HepG2 (cell line): ENCODE results near the gene CAPN13. TPM values are rescaled to one million over a fixed set of nuclear protein-coding genes. Genes with fewer than 3 reads are reported as not detected.

Experiments used
- ATAC-seq: fragments of 200-7000 bp; cut with Tn5 transposase; 3 replicates; pipeline ENCODE4 v1.9.1; 2020; ENCODE audit warnings: mild to moderate bottlenecking, moderate library complexity
- BruUV-seq: library from RNA; stranded (reverse); fragments of 400-500 nt; replicated peaks from 2 replicates; lab custom pipeline; 2021; lab: Mats Ljungman, UMichigan
- CTCF ChIA-PET: fragments of 300-600 bp; formaldehyde crosslinking; extraction: SDS; loops from one replicate; lab custom pipeline; 2021; ENCODE audit warnings: low total read pairs, inconsistent platforms, low intra/inter-chr PET ratio; lab: Yijun Ruan, JAX
- POLR2A ChIA-PET: fragments of 350-600 bp; sonication (Branson Sonifier 250); formaldehyde crosslinking; loops from one replicate; lab custom pipeline; 2020; ENCODE audit warnings: antibody characterized with exemption, inconsistent platforms; lab: Yijun Ruan, JAX
- DNase-seq: peaks from one replicate; pipeline ENCODE4 v3.0.0-alpha.2; 2015; ENCODE audit warnings: low spot score
- FAIRE-seq: peaks from 3 replicates; lab custom pipeline; 2011; peaks lifted over from hg19 to GRCh38; lab: Jason Lieb, UNC
- H2AFZ ChIP-seq: one replicate; pipeline ENCODE4 v1.6.1; 2011; ENCODE audit warnings: low read length, inconsistent platforms
- H3K27ac ChIP-seq: fragments of 300-600 bp; 3 replicates; pipeline ENCODE4 v1.8.0; 2011; ENCODE audit warnings: mixed run types, mild to moderate bottlenecking, mixed read lengths, low read length, inconsistent platforms; ENCODE audit not compliant: insufficient read depth; ENCODE audit errors: extremely low read length
- H3K27me3 ChIP-seq, 2 experiments: fragments of 200-600 bp in 1 of 2; 2 replicates in 1 of 2; 3 replicates in 1 of 2; pipeline versions ENCODE4 v1.6.0 to v1.8.0; 2011; ENCODE audit warnings: low read length in 2 of 2, mild to moderate bottlenecking in 2 of 2, moderate library complexity in 2 of 2, inconsistent platforms in 1 of 2; ENCODE audit not compliant: insufficient read depth in 2 of 2, control insufficient read depth in 1 of 2
- H3K36me3 ChIP-seq, 2 experiments: fragments of 200-600 bp in 1 of 2; replicated peaks in 1 of 2; 2 replicates in 1 of 2; 3 replicates in 1 of 2; pipeline versions ENCODE4 v1.5.1 to v1.8.0; 2011; ENCODE audit warnings: low read length in 2 of 2, inconsistent platforms in 1 of 2; ENCODE audit not compliant: insufficient read depth in 2 of 2, control insufficient read depth in 1 of 2
- H3K4me1 ChIP-seq: 2 replicates; pipeline ENCODE4 v1.5.1; 2012; ENCODE audit warnings: low read length, inconsistent platforms; ENCODE audit not compliant: insufficient read depth
- H3K4me2 ChIP-seq: 2 replicates; pipeline ENCODE4 v1.6.0; 2011; ENCODE audit warnings: low read depth, low read length, inconsistent platforms
- H3K4me3 ChIP-seq, 3 experiments: fragments of 200-600 bp in 1 of 3; sonication (generic), shearing (Covaris generic) in 1 of 3; replicated peaks in 1 of 3; 2 replicates each; pipeline ENCODE4 v1.5.1; 2011 to 2016; ENCODE audit warnings: low read length in 3 of 3, inconsistent platforms in 2 of 3, low read depth in 2 of 3, mild to moderate bottlenecking in 2 of 3, control low read depth in 1 of 3, mixed read lengths in 1 of 3; ENCODE audit not compliant: insufficient read depth in 1 of 3
- H3K79me2 ChIP-seq: one replicate; pipeline ENCODE4 v1.6.1; 2011; ENCODE audit warnings: low read length, inconsistent platforms; ENCODE audit not compliant: insufficient read depth
- H3K9ac ChIP-seq: 2 replicates; pipeline ENCODE4 v1.6.0; 2011; ENCODE audit warnings: mild to moderate bottlenecking, low read depth, low read length, inconsistent platforms; ENCODE audit not compliant: insufficient read depth
- H3K9me3 ChIP-seq: 2 replicates; pipeline ENCODE4 v1.5.1; 2012; ENCODE audit warnings: mild to moderate bottlenecking, low read length
- H4K20me1 ChIP-seq: 2 replicates; pipeline ENCODE4 v1.6.0; 2011; ENCODE audit warnings: inconsistent platforms, mild to moderate bottlenecking, low read length, moderate library complexity; ENCODE audit not compliant: insufficient read depth
- ATF7-NPFF ChIP-seq: sonication (generic); formaldehyde crosslinking; IDR thresholded peaks from 2 replicates; pipeline ENCODE4 v1.8.1; 2023; ENCODE audit warnings: mild to moderate bottlenecking, low read depth, missing genetic modification reagents, moderate library complexity
- GABPB1 ChIP-seq: IDR thresholded peaks from 2 replicates; pipeline ENCODE4 v1.6.1; 2016; ENCODE audit warnings: mild to moderate bottlenecking, missing genetic modification reagents, moderate library complexity, missing compliant biosample characterization
- KDM5B ChIP-seq: sonication (generic); formaldehyde crosslinking; IDR thresholded peaks from 2 replicates; pipeline ENCODE4 v1.4.0; 2020; ENCODE audit warnings: missing genetic modification reagents, mild to moderate bottlenecking, borderline replicate concordance
- KLF15 ChIP-seq: sonication (generic); formaldehyde crosslinking; IDR thresholded peaks from 2 replicates; pipeline ENCODE4 v1.8.1; 2023; ENCODE audit warnings: borderline replicate concordance, mild to moderate bottlenecking, inconsistent platforms, missing genetic modification reagents, mixed read lengths
- MAFK ChIP-seq, 2 experiments: IDR thresholded peaks in 1 of 2; conservative IDR thresholded peaks in 1 of 2; 2 replicates each; pipeline ENCODE4 v1.6.1; 2011; ENCODE audit warnings: improper control_type of control experiment in 2 of 2, low read length in 2 of 2
- PHF5A ChIP-seq: IDR thresholded peaks from one replicate; pipeline ENCODE4 v1.6.1; 2018; ENCODE audit warnings: low read depth, missing genetic modification reagents; ENCODE audit not compliant: unreplicated experiment
- SMC3 ChIP-seq: IDR thresholded peaks from 2 replicates; pipeline ENCODE4 v1.6.1; 2011; ENCODE audit warnings: low read length, improper control_type of control experiment
- SOX13 ChIP-seq, 3 experiments: fragments of 450-650 bp in 1 of 3; sonication (generic) in 1 of 3; formaldehyde crosslinking in 1 of 3; IDR thresholded peaks in 2 of 3; conservative IDR thresholded peaks in 1 of 3; 2 replicates each; pipeline versions ENCODE4 v1.5.0 to v1.6.1; 2016 to 2020; ENCODE audit warnings: antibody characterized with exemption in 1 of 3, mild to moderate bottlenecking in 1 of 3, missing compliant biosample characterization in 1 of 3, missing genetic modification reagents in 1 of 3, moderate library complexity in 1 of 3
- ZKSCAN1 ChIP-seq: fragments of 150-350 bp; IDR thresholded peaks from 2 replicates; pipeline ENCODE4 v1.6.1; 2014; ENCODE audit warnings: low read length
- WGBS: methylation state at CpG from one replicate; pipeline ENCODE4 v1.1.6; 2017; ENCODE audit warnings: low lambda C conversion rate; 5-methylcytosine and 5-hydroxymethylcytosine counted together
- in situ Hi-C: cut with HindIII; loops from 2 replicates; pipeline ENCODE4 v1.10.0; 2017; ENCODE audit warnings: low pct_unique_long_range_greater_than_20kb; ENCODE audit not compliant: extremely low pct_ligation_motif_present
- intact Hi-C: fragments of 100-400 bp; cut with micrococcal nuclease; formaldehyde crosslinking; loops from one replicate; pipeline ENCODE4 v1.10.0; 2022; ENCODE audit not compliant: unreplicated experiment
- polyA plus RNA-seq, 8 experiments: library from polyadenylated mRNA; depleted of rRNA in 3 of 8; stranded (reverse) in 7 of 8; unstranded in 1 of 8; fragments of >200 nt; fragmentation: Illumina TruSeq in 4 of 8; extraction: Trizol in 4 of 8; gene quantifications; 2 replicates each; pipeline versions ENCODE4 v1.2.1 to v1.2.3, GENCODE V29; 2011 to 2016; ENCODE audit warnings: low read depth in 4 of 8, missing spikeins in 1 of 8, mixed read lengths in 1 of 8; ENCODE audit not compliant: insufficient read depth in 1 of 8
- total RNA-seq, 5 experiments: library from RNA; depleted of rRNA; stranded (reverse); fragments of >200 nt; fragmentation: Illumina TruSeq; extraction: Trizol; gene quantifications; 2 replicates each; pipeline ENCODE4 v1.2.3, GENCODE V29; 2016; ENCODE audit warnings: low read depth in 1 of 5
- TF ChIP-seq, protein P1 (sequence below): sonication (generic); formaldehyde crosslinking; IDR thresholded peaks from 2 replicates; pipeline ENCODE4 v1.4.0; 2020; ENCODE audit warnings: low read depth, mild to moderate bottlenecking, missing genetic modification reagents
- TF ChIP-seq, protein P2 (sequence below): sonication (generic); formaldehyde crosslinking; IDR thresholded peaks from 2 replicates; pipeline ENCODE4 v1.5.0; 2020; ENCODE audit warnings: missing genetic modification reagents, mild to moderate bottlenecking, borderline replicate concordance
- TF ChIP-seq, protein P3 (sequence below): fragments of 450-650 bp; IDR thresholded peaks from 2 replicates; pipeline ENCODE4 v1.6.1; 2016
- TF ChIP-seq, protein P4 (sequence below): IDR thresholded peaks from 2 replicates; pipeline ENCODE4 v1.6.1; 2016; ENCODE audit warnings: low read depth, borderline replicate concordance

The CAPN13 gene
- total and polyA plus RNA-seq, 2 of the 13 experiments (the other 11 are each of a cell fraction or from before 2014, with no cell fraction given) = not detected

DNA sequence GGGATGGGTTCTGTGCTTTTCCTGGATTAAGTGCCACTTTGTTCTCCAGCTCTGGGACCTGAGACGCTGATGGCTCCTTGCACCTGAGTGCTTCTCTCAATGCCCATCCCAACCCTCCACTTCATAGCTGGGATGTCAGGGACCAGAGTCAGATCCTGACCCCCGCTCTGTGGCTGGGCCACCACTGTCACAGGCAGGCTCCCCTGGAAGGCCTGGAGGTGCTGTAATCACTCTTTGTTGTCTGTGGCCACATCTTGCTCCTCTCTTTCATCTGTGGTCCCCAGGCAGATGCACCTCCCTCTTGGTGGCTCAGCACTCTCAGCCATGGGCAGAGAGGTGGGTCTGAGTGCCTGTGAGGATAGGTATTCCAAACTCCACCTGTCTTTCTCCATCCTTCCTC lies 62.4 kb downstream of the CAPN13 start:
- Histone ChIP-seq H3K4me3 (no peak overlapping the region), H3K36me3 (no peaks in the 10 kb centered on the region), H2AFZ (no peak overlapping the region), H3K79me2 (no peaks in the 10 kb centered on the region), H3K4me1 (no peaks in the 10 kb centered on the region), H3K4me2 (no peak overlapping the region), H3K27ac (no peak overlapping the region), H3K27me3 (peaks cover 2 to 43% of the 10 kb centered on the region in 2 experiments; a peak in 3 of 5 replicates)
- no TSS peak for BruUV-seq
- CTCF ChIA-PET = no interaction called here
- TF ChIP-seq ZKSCAN1 (no peak), KDM5B (CRISPR knock-in tag) (no peak), SMC3 (no peak), ATF7-NPFF (CRISPR knock-in tag) (no peak), GABPB1 (CRISPR knock-in tag) (no peak), KLF15 (CRISPR knock-in tag) (no peak)
- TF ChIP-seq, protein P1, sequence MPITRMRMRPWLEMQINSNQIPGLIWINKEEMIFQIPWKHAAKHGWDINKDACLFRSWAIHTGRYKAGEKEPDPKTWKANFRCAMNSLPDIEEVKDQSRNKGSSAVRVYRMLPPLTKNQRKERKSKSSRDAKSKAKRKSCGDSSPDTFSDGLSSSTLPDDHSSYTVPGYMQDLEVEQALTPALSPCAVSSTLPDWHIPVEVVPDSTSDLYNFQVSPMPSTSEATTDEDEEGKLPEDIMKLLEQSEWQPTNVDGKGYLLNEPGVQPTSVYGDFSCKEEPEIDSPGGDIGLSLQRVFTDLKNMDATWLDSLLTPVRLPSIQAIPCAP (CRISPR knock-in tag) = no peak
- TF ChIP-seq, all 625 proteins: peak for 0
- POLR2A ChIA-PET = no interaction called here
- FAIRE-seq (no peak), ATAC-seq (no peak), DNase-seq (no peak)
- WGBS = 0% methylated on average over 2 of the region's 2 CpGs
- H4K20me1 ChIP-seq = no peaks in the 10 kb centered on the region
- no peak overlapping the region for H3K9ac ChIP-seq
- in situ Hi-C loops = no loop called here
- intact Hi-C loops = no loop called here
- H3K9me3 ChIP-seq = no peaks in the 10 kb centered on the region

DNA sequence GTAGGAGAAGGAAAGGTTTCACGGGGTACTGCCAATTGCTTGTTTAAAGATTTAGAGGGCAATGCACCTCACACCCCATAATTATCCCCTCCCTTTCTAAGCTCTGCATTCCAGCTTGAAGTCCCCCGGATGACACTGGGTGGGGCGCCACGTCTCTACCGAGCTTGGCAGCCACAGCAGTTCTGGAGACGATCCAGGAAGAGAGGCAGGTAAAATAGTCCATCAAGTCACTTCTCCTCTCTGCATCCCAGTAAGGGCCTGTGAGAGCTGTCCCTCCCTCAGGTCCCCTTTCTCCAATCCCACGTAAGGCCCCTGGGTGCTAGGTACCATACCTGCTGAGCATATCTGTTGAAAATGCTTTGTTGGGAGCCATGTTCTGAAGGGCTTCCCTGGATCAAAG lies 65.7 kb downstream of the CAPN13 start:
- intact Hi-C loops (no loop called here), in situ Hi-C loops (no loop called here)
- WGBS = 55% methylated on average over 7 of the region's 7 CpGs
- Histone ChIP-seq H3K27ac (no peak overlapping the region), H3K4me1 (no peaks in the 10 kb centered on the region), H4K20me1 (no peaks in the 10 kb centered on the region), H3K4me3 (no peak overlapping the region), H3K4me2 (no peak overlapping the region), H3K79me2 (no peaks in the 10 kb centered on the region), H3K9me3 (no peaks in the 10 kb centered on the region), H2AFZ (no peak overlapping the region), H3K9ac (no peak overlapping the region), H3K36me3 (no peaks in the 10 kb centered on the region), H3K27me3 (peaks cover 5 to 48% of the 10 kb centered on the region in 2 experiments; a peak in 4 of 5 replicates)
- FAIRE-seq (no peak), DNase-seq (no peak), ATAC-seq (no peak)
- ChIA-PET POLR2A (no interaction called here), CTCF (no interaction called here)
- BruUV-seq = no TSS peak
- TF ChIP-seq, protein P2, sequence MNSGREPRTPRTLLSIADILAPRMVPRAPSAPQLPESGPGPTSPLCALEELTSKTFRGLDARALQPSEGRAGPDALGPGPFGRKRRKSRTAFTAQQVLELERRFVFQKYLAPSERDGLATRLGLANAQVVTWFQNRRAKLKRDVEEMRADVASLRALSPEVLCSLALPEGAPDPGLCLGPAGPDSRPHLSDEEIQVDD (CRISPR knock-in tag) = no peak
- no peak for TF ChIP-seq MAFK (conservative IDR thresholded peaks at IDR 0.05 in 1 of 2, IDR thresholded peaks at IDR 0.05 in 1 of 2; ENCODE audit: low read length in 2 of 2)
- no peak for TF ChIP-seq SOX13 (IDR thresholded peaks at IDR 0.05)
- TF ChIP-seq SOX13 (CRISPR knock-in tag; conservative IDR thresholded peaks at IDR 0.05 in 1 of 2, IDR thresholded peaks at IDR 0.05 in 1 of 2) = no peak
- no peak for TF ChIP-seq PHF5A (CRISPR knock-in tag)
- TF ChIP-seq, protein P3, sequence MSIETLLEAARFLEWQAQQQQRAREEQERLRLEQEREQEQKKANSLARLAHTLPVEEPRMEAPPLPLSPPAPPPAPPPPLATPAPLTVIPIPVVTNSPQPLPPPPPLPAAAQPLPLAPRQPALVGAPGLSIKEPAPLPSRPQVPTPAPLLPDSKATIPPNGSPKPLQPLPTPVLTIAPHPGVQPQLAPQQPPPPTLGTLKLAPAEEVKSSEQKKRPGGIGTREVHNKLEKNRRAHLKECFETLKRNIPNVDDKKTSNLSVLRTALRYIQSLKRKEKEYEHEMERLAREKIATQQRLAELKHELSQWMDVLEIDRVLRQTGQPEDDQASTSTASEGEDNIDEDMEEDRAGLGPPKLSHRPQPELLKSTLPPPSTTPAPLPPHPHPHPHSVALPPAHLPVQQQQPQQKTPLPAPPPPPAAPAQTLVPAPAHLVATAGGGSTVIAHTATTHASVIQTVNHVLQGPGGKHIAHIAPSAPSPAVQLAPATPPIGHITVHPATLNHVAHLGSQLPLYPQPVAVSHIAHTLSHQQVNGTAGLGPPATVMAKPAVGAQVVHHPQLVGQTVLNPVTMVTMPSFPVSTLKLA = no peak
- TF ChIP-seq, protein P4, sequence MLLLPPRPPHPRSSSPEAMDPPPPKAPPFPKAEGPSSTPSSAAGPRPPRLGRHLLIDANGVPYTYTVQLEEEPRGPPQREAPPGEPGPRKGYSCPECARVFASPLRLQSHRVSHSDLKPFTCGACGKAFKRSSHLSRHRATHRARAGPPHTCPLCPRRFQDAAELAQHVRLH (CRISPR knock-in tag) = no peak
